Right atrium auricular region (tissue), 2 donors: ENCODE data around the gene TECPR2. TPM values are rescaled to one million over a fixed set of nuclear protein-coding genes. Genes with fewer than 3 reads are reported as not detected.

ENCODE experiments used
- DNase-seq: peaks from one replicate; pipeline ENCODE4 v3.0.0-alpha.2; 2019; ENCODE audit warnings: low spot score
- H3K27ac ChIP-seq, 2 donors: fragments of 200-600 bp; sonication (generic); 1 replicate in 1 of 2; 2 replicates in 1 of 2; pipeline ENCODE4 v1.5.1; 2016 to 2019
- H3K27me3 ChIP-seq, 2 donors: fragments of 200-600 bp; sonication (generic); one replicate each; pipeline versions ENCODE4 v1.5.1 to v1.6.0; 2017 to 2019
- H3K36me3 ChIP-seq: fragments of 200-600 bp; sonication (generic); one replicate; pipeline ENCODE4 v1.5.1; 2016
- H3K4me1 ChIP-seq, 2 donors: fragments of 200-600 bp; sonication (generic); one replicate each; pipeline versions ENCODE4 v1.5.1 to v1.6.0; 2017 to 2019
- H3K4me3 ChIP-seq, 2 donors: fragments of 200-600 bp; sonication (generic); 1 replicate in 1 of 2; 2 replicates in 1 of 2; pipeline ENCODE4 v1.5.1; 2017 to 2019; ENCODE audit warnings: mild to moderate bottlenecking in 1 of 2, moderate library complexity in 1 of 2
- H3K9me3 ChIP-seq, 2 donors: fragments of 200-600 bp; sonication (generic); one replicate each; pipeline ENCODE4 v1.5.1; 2019
- total RNA-seq, 2 donors: library from RNA; depleted of rRNA; stranded (reverse); fragments of >200 nt; gene quantifications; one replicate each; pipeline ENCODE4 v1.1.0, GENCODE V29; 2016
- TF ChIP-seq, protein P1 (sequence below), 2 donors: fragments of 200-600 bp; sonication (generic); IDR thresholded peaks; one replicate each; pipeline ENCODE4 v1.5.1; 2019; ENCODE audit warnings: antibody characterized with exemption in 2 of 2

The TECPR2 gene
- total RNA-seq, 2 donors from 2014 or later: 13.2 to 15.5 TPM

DNA sequence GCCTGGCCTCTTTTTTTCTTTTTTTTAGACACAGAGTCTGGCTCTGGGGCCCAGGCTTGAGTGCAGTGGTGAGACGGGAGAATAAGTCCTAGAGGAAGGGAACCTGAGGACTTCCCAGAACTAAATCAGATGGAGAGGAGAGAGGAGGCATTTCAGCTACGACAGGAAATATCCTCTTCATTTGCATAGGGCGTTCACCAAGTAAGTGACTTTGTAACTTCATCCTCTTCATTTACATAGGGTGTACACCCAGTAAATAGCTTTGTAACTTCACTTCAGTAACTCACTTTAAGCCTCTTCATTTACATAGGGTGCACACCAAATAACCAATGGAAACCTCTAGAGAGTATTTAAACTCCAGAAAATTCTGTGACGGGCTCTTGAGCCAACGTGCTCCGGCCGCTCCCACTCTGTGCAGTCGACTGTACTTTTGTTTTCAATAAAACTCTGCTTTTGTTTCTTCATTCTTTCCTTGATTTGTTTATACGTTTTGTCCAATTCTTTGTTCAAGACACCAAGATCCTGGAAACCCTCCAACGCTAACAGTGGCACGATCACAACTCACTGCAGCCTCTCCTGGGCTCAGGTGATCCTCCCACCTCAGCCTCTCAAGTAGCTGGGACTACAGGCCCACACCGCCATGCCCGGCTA is 168.2 kb downstream of the TECPR2 start:
- TF ChIP-seq, protein P1, sequence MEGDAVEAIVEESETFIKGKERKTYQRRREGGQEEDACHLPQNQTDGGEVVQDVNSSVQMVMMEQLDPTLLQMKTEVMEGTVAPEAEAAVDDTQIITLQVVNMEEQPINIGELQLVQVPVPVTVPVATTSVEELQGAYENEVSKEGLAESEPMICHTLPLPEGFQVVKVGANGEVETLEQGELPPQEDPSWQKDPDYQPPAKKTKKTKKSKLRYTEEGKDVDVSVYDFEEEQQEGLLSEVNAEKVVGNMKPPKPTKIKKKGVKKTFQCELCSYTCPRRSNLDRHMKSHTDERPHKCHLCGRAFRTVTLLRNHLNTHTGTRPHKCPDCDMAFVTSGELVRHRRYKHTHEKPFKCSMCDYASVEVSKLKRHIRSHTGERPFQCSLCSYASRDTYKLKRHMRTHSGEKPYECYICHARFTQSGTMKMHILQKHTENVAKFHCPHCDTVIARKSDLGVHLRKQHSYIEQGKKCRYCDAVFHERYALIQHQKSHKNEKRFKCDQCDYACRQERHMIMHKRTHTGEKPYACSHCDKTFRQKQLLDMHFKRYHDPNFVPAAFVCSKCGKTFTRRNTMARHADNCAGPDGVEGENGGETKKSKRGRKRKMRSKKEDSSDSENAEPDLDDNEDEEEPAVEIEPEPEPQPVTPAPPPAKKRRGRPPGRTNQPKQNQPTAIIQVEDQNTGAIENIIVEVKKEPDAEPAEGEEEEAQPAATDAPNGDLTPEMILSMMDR (IDR thresholded peaks at IDR 0.05): no peak
- Histone ChIP-seq H3K9me3 (no peaks in the 10 kb centered on the region), H3K27me3 (no peaks in the 10 kb centered on the region), H3K4me3 (no peak overlapping the region), H3K4me1 (no peaks in the 10 kb centered on the region), H3K36me3 (no peaks in the 10 kb centered on the region), H3K27ac (no peak overlapping the region)
- no peak for DNase-seq

DNA sequence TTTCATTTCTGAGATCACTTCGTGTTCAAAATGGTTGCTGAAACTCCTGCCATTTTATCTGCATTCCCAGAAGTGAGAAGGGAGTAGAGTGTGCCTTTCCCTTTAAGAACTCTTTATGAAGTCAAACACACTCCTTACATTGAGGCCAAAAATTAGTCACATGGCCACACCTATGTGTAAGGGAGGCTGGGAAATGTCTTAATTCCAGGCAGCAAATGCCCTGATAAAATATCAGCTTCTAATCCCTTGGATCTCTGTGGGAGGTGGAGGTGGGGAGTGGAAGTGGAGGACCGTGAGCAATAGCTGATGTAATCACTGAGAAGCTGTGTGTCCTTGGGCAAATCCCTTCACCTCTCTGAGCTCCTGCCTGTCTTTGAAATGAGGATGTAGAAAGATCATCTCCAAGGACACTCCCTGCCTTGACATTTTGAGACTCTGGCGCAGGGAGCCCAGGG is 169.5 kb downstream of the TECPR2 start:
- TF ChIP-seq, protein P1 (IDR thresholded peaks at IDR 0.05): no peak
- Histone ChIP-seq H3K27me3 (no peaks in the 10 kb centered on the region), H3K4me1 (no peaks in the 10 kb centered on the region), H3K9me3 (no peaks in the 10 kb centered on the region), H3K36me3 (no peaks in the 10 kb centered on the region), H3K4me3 (no peak overlapping the region), H3K27ac (no peak overlapping the region)
- no peak for DNase-seq

DNA sequence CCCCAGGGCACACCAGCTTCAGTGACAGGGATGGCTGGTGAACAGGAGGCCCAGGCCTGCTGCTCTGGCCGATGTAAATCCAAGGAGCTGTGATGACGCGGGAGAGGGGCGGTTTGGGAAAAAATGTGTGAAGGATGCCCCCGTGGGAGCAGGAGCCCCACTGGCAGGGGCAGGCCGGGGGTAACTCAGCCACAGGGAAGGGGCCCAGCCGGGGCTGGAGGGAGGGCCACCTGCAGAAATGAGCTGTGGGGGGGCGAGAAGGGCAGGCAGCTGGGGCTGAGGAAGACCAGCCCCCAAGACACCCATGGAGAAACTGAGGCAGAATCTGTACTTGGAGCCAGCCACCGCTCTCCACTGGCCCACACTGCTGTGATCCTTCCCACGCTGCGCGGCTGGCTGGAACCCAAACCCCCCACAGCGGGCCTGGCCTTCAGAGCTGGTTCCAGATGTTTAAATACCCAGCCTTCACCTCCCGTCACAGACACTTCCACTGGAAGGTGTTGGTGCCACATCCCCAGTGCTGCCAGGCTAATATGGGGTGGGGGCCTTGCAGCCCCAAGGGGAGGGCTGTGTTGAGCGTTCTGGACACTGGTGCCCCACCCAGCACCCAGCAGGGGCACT is 175.3 kb downstream of the TECPR2 start:
- no peaks in the 10 kb centered on the region for H3K27me3 ChIP-seq
- no peak overlapping the region for H3K27ac ChIP-seq
- no peaks in the 10 kb centered on the region for H3K36me3 ChIP-seq
- TF ChIP-seq, protein P1 (IDR thresholded peaks at IDR 0.05): no peak
- peaks cover 0 to 10% of the 10 kb centered on the region in 2 donors for H3K4me1 ChIP-seq
- H3K4me3 ChIP-seq: no peak overlapping the region
- no peaks in the 10 kb centered on the region for H3K9me3 ChIP-seq
- no peak for DNase-seq

DNA sequence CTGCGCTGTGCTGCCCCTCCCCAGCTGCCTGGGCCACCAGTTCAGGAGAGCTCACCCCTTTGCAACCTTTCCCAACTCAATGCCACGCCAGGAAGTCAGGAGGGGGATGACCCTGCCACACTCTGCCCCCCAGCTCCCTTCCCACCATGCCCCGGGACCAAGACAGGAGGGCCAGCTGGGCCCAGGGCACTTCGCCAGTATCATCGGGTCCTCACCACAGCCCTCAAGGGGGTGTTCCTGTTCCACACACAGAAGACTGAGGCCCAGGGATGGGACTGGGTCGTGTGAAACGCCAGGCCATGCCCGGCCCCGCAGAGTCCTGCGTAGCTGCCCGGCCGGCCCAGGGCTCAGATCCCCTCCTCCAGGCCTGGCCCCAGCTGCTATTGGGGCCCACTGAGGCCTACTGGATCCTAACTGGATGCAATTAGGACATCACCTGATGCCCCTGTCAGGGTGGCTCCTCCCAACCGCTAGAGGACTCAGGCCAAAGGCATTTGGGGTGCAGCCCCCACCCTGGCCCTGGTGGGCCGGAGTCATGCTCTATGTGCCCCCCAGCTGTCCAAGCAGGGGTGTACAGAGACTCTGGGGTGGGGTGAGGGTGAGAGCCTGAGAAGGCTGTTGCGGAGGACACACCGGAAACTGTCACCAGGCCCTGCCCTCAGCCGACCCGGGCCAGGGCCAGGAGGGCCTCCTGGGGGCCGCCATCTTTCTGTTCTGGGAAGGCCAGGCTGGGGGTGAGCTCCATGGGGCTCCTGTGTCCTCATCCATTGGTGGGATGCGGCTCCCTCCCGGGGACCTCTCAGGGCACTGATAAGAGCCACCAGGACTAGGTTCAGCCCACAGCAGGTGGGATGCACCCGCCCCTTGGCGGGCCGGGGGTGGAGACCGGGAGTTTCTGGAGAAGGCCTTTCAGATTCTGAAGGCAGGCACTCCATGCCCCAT is 176.1 kb downstream of the TECPR2 start:
- peaks cover 0 to 10% of the 10 kb centered on the region in 2 donors for H3K4me1 ChIP-seq
- no peaks in the 10 kb centered on the region for H3K36me3 ChIP-seq
- no peak overlapping the region for H3K27ac ChIP-seq
- DNase-seq: no peak
- TF ChIP-seq, protein P1 (IDR thresholded peaks at IDR 0.05): no peak
- H3K9me3 ChIP-seq: no peaks in the 10 kb centered on the region
- no peak overlapping the region for H3K4me3 ChIP-seq
- no peaks in the 10 kb centered on the region for H3K27me3 ChIP-seq

DNA sequence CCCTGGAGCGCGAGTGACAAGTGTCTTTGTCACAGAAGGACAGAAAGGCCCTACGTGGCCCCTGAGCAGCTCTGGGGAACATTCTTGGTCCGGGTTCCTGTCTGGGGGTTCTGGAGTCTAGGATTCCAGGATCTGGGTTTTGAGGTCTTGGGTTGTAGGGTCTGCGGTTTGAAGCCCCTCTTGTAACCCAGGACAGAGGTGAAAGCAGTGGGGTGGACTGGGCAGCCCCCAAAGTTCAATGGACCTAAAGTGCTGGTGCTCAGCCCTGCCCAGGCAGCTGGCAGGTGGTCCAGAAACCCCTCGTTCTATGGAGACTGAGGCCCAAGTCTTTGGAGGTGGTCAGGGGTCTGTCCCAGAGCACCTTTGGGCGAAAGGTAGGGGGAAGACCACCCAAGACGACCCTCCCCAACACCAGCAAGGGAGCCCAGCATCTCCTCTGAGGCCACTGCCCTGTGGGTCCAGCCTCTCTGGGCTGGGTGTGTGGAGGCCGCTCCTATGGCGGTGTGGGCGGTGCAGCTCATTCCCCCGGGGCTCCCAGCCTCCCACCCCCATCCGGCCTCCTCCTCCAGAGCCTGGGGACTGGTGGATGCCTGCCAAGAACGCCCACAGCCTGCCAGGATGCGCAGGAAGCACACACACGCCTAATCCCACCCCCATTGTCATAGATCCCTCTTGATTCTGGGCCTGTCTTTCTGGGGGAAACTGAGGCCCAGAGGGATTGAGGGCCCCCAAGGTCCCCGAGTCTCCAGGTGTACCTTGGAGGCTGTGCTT is 177.0 kb downstream of the TECPR2 start:
- Histone ChIP-seq H3K4me3 (no peak overlapping the region), H3K4me1 (peaks cover 0 to 16% of the 10 kb centered on the region in 2 donors), H3K36me3 (no peaks in the 10 kb centered on the region), H3K27ac (no peak overlapping the region), H3K27me3 (peaks cover 0 to 6% of the 10 kb centered on the region in 2 donors), H3K9me3 (no peaks in the 10 kb centered on the region)
- TF ChIP-seq, protein P1 (IDR thresholded peaks at IDR 0.05): no peak
- DNase-seq: no peak
